IPS-15b (cell line): ENCODE data around the gene TMEM119.

ENCODE experiments used
- H3K27me3 ChIP-seq: one replicate; pipeline ENCODE4 v1.6.1; 2013; ENCODE audit warnings: low read length; ENCODE audit not compliant: control insufficient read depth, insufficient read depth
- H3K36me3 ChIP-seq: one replicate; pipeline ENCODE4 v1.6.1; 2013; ENCODE audit warnings: low read length; ENCODE audit not compliant: control insufficient read depth, insufficient read depth
- H3K4me1 ChIP-seq: one replicate; pipeline ENCODE4 v1.6.1; 2013; ENCODE audit warnings: mild to moderate bottlenecking, low read length; ENCODE audit not compliant: control insufficient read depth, insufficient read depth
- H3K4me3 ChIP-seq: one replicate; pipeline ENCODE4 v1.5.1; 2013; ENCODE audit warnings: low read depth, low read length
- H3K9ac ChIP-seq: one replicate; pipeline ENCODE4 v1.6.1; 2013; ENCODE audit warnings: low read depth, mild to moderate bottlenecking, low read length
- H3K9me3 ChIP-seq: one replicate; pipeline ENCODE4 v1.6.1; 2013; ENCODE audit warnings: mild to moderate bottlenecking, low read length; ENCODE audit not compliant: control insufficient read depth, insufficient read depth

TMEM119 gene

DNA sequence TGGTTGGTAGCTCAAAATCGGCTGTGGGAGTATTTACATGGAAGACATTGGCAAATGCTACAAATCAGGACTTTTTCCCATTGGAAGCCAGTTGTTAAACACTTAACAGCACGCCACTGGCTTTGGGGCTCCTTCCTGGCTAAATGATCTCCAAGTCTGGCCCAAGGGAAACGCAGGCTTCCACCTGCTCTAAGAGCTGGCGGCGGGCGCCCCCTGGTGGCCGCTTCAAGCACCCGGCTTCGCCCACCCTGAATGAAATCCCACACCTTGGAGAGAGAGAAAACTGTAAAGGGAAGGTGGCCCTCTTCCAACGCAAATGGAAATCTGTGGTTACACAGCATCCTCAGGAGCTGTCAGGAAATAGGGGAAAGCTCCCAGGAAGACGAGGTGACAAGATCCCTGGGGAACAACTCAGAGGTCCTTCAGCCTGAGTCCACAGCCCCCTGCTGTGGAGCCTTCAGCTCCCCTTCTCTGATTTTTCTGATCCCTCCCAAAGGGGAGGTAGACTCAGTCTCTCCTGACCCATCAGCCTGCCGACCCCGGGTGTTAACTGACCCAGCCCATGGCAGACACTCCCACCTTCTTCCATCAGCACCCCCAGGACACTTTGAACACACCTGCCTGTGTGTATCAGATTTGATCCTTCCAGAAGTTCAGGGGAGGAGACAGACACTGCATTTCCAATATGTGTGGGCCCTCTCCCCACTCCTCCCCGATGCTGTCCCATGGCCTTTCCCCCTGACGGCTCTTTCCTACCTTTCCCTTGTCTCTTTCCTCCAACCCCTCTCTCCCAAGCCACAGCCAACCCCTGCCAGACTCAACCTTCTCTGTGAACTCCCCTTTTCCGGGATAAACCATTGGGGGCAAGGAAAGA lies 20.4 kb upstream of the TMEM119 start:
- Histone ChIP-seq H3K9me3 (no peaks in the 10 kb centered on the region), H3K27me3 (no peaks in the 10 kb centered on the region), H3K4me3 (no peak overlapping the region), H3K4me1 (peaks cover 6% of the 10 kb centered on the region), H3K36me3 (peaks cover 2% of the 10 kb centered on the region), H3K9ac (no peak overlapping the region)

DNA sequence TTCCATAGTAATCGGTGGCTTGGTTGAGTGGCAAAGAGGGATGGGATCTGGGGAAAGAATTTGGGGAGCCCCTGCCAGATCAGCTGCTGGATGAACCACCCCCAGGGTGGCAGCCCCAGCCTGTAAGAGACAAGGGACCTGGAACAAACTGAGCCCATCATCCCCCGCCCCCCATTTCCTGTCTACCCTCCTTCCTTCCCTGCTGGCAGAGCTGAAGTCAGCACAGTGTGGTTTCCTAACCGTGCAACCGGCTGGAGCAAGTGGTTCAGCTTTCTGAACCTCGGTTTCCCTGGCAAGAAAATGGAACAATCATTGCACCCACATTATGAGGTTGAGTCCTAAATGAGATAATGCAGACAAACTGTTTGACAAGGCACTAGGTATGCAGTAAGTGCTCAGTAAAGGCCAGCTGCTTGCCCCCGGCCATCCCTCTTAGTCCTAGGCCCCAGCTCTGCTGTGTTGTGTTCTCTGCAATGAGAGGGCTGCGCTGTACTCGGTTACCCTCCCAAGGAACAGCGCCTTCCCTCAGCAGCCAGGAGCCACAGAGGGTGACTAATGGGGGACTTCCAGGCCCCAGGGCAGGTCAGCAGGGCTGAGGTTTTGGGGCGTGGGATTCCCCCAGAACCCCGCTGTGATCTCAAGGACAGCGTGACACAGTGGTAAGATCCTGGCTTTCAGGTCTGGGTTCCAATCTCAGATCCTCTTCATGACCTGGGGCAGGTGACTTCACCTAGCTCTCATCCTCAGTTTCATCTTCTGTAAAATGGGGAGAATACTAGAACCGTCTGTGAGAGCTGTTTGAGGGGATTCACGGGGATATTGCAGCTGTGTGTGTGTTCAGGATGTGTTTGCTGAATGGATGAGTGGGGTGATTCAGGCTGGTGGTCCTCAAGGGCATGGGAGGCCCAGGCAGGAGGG lies 19.3 kb upstream of the TMEM119 start:
- Histone ChIP-seq H3K4me1 (peaks cover 2% of the 10 kb centered on the region), H3K4me3 (no peak overlapping the region), H3K27me3 (no peaks in the 10 kb centered on the region), H3K36me3 (peaks cover 2% of the 10 kb centered on the region), H3K9me3 (no peaks in the 10 kb centered on the region), H3K9ac (no peak overlapping the region)

DNA sequence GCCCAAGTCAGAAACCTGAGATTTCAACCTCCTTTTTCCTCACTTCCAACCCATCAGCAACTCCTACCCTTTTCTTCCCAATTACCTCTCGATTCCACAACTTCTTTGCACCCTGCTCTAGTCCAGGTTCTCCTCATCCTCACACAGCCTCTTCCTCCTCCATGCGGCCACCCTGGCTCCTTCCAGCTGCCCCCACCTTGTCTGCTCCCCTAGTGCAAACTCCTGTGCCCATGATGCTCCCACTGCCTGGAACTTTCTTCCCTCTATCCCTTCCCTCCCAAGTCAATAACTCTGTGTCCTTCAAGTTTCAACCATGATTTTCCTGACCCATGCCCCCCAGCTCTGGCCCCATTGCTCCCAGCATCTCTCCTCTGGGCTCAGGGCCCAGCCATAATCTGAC lies 18.5 kb upstream of the TMEM119 start:
- Histone ChIP-seq H3K27me3 (no peaks in the 10 kb centered on the region), H3K4me3 (no peak overlapping the region), H3K9me3 (no peaks in the 10 kb centered on the region), H3K9ac (no peak overlapping the region), H3K36me3 (peaks cover 2% of the 10 kb centered on the region), H3K4me1 (no peaks in the 10 kb centered on the region)

DNA sequence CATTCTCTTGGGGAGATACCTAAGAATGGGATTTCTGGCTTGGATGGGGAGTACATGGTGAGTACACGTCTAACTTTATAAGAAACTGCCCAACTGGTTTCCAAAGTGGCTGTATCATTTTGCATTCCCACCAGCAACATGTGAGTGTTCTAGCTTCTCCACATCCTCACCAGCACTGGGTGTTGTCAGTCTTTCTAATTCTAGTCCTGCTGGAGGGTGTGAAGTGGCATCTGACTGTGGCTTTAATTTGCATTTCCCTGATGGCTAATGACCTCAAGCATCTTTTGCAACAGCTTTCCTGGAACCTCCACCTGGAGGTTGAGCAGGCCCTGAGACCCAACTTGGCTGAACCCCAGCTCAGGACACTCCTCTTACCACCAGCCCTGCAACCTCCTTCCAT lies 18.0 kb upstream of the TMEM119 start:
- Histone ChIP-seq H3K4me3 (no peak overlapping the region), H3K4me1 (no peaks in the 10 kb centered on the region), H3K27me3 (no peaks in the 10 kb centered on the region), H3K9me3 (no peaks in the 10 kb centered on the region), H3K9ac (no peak overlapping the region), H3K36me3 (peaks cover 2% of the 10 kb centered on the region)

DNA sequence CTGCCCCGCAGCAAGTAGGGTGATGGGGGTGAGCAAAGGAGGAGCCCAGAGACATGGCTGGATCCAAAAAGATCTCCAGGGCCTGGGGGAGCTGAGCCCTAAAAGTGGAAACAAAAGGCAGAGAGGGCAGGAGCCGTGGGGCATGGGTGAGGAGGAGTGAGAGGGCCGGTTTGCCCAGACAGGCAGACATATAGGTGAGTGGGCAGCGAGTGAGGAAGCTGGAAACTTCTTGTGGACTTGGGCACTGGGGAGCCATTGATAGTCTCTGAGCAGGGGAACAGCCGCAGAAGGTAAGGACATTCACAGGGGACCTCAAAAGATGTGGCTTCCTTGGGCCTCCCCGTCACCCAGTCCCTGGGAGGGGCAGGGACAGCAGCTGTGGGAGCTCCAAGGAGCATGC lies 16.8 kb upstream of the TMEM119 start:
- Histone ChIP-seq H3K27me3 (no peaks in the 10 kb centered on the region), H3K4me1 (no peaks in the 10 kb centered on the region), H3K9me3 (no peaks in the 10 kb centered on the region), H3K9ac (no peak overlapping the region), H3K4me3 (no peak overlapping the region), H3K36me3 (peaks cover 2% of the 10 kb centered on the region)

DNA sequence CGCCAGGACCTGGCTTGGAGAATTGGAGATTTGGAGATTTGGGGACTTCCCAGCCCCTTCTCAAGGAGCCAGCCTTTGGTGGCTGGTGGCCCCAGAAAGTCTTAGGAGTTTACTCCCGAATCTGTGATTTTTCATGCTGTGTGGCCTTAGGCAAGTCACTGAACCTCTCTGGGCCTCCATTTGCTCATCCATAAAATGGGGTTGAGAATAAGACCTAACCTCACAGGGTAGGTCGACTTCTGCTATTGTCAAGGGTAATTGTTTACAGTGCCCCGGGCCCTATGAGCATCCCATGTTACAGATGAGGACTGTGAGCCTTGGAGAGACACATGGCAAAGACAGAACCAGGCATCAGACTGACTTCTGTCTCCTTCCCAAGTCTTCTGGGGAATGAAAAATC lies 16.2 kb upstream of the TMEM119 start:
- no peaks in the 10 kb centered on the region for H3K4me1 ChIP-seq
- no peaks in the 10 kb centered on the region for H3K27me3 ChIP-seq
- H3K36me3 ChIP-seq = peaks cover 2% of the 10 kb centered on the region
- H3K9me3 ChIP-seq = no peaks in the 10 kb centered on the region
- H3K4me3 ChIP-seq = no peak overlapping the region
- no peak overlapping the region for H3K9ac ChIP-seq

DNA sequence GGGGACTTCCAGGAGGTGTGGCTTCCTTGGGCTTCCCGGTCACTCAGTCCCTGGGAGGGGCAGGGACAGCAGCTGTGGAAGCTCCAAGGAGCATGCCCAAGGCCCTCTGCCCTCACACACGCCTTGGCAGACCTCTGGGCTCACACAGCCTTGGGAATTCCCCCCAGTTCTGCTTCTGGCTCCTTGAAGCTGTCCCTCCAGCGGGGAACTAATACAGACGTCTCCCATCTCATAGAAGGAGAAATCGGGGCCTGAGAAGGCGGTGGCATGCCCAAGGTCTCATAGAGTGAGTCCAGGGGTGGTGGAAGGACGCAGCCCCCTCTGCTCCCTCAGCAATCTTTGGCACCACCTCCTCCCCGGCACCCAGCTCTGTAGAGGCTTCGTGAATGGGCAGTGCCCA lies 15.7 kb upstream of the TMEM119 start:
- Histone ChIP-seq H3K27me3 (no peaks in the 10 kb centered on the region), H3K9me3 (no peaks in the 10 kb centered on the region), H3K4me3 (no peak overlapping the region), H3K36me3 (peaks cover 2% of the 10 kb centered on the region), H3K4me1 (no peaks in the 10 kb centered on the region), H3K9ac (no peak overlapping the region)

DNA sequence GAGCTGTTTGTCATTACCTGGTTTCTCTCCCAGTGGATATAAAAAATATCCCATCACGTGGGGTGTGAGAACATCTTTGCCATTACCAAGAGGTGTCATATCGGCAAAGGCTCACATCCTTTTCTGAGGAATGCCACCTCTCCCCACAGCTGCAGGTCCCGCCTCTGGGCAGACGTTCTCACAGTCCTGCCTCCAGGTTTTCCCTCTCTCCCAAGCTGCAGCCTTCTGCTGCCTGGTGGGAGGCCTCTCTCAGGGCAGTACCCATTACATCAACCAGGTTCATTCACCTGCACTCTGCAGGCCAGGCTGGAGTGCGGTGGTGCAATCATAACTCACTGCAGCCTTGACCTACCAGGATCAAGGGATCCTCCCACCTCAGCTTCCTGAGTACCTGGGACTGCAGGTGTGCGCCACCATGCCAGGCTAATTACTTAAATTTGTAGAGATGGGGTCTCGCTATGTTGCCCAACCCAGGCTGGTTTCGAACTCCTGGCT lies 15.0 kb upstream of the TMEM119 start:
- Histone ChIP-seq H3K9me3 (no peaks in the 10 kb centered on the region), H3K27me3 (no peaks in the 10 kb centered on the region), H3K9ac (no peak overlapping the region), H3K4me1 (no peaks in the 10 kb centered on the region), H3K36me3 (peaks cover 2% of the 10 kb centered on the region), H3K4me3 (no peak overlapping the region)

DNA sequence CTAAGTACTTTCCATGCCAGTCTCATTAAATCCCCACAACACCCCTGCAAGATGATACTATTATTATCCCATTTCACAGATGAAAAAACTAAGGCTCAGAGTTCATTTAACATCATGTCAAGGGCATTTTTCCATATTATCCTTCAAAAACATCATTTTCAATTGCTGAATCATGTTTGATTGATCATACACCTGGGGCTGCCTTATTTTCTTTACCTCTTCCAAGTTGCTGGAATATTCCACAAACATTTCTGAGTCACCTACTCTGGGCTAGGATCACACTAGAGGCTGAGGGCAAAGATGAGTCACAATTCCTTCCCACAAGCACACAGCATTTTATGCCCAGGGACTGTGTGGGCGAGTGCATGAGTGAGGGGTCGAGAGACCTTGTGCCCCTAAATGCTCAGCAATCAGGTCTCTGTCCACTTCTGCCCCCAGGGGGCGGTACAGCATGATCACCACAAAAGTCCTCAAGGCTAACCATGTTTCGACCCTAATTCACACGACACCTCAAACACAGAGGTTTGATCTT lies 14.1 kb upstream of the TMEM119 start:
- Histone ChIP-seq H3K27me3 (no peaks in the 10 kb centered on the region), H3K36me3 (peaks cover 2% of the 10 kb centered on the region), H3K9ac (no peak overlapping the region), H3K4me1 (no peaks in the 10 kb centered on the region), H3K9me3 (no peaks in the 10 kb centered on the region), H3K4me3 (no peak overlapping the region)

DNA sequence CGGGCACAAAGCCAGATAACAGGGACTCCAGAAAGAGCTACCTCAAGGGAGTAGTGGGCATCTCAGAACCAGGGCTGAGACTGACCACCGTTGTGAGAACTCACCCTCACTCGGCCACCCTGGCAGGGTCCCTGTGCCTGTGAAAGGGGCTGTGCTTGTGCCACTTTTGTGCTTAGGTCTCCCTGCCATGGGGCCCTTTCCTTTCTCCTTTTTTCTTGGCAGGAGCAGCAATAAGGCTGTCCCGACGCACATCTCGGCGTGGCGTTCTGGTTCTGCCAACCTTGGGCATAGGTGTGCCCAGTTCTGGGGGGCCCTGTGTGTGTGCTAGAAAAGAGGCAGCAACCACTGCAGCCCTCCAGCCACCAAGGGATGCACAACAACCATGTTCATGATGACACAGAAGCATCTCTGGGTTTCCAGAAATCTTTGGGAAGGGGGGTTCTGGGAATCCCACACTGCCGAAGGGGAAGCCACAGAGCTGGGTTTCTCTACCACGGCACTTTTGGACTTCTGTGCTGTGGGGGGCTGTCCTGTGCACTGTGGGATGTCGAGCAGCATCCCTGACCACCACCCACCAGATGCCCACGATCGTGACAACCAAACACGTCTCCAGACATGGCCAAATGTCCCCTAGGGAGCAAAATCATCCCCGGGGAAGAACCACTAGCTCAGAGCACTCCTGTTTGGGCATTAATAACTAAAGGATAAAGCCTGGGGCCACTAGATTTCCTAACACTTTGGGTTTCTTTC lies 13.1 kb upstream of the TMEM119 start:
- no peaks in the 10 kb centered on the region for H3K36me3 ChIP-seq
- no peaks in the 10 kb centered on the region for H3K9me3 ChIP-seq
- no peak overlapping the region for H3K9ac ChIP-seq

DNA sequence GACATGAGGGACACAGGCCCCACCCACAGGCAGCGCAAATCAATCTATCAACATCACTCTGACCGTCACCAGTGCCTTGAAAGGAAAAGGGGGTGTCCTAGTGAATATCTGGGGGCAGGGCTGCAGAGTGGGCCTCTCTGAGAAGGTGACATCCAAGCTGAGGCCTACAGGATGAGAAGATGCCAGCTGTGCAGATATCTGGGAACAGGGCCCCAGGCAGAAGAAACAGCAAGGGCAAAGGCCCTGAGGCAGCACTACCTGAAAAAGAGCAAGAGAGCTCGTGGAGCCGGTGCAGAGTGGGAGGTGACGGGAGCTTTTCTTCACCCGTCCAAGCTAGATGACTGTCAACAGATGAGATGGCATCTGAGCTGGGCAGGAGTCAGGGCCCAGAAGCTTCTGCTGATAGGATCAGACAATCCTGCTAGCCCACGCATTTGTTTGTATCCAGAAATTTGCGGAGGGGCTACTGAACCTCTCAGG lies 12.5 kb upstream of the TMEM119 start:
- Histone ChIP-seq H3K27me3 (no peaks in the 10 kb centered on the region), H3K4me3 (no peak overlapping the region), H3K4me1 (no peaks in the 10 kb centered on the region), H3K36me3 (no peaks in the 10 kb centered on the region), H3K9ac (no peak overlapping the region), H3K9me3 (no peaks in the 10 kb centered on the region)

More for the DNA sequence above, 13.1 kb upstream of the TMEM119 start:
- Histone ChIP-seq H3K4me1 (no peaks in the 10 kb centered on the region), H3K27me3 (no peaks in the 10 kb centered on the region), H3K4me3 (no peak overlapping the region)
